K562 (cell line): ENCODE results near the gene ATP8B4. TPM values are rescaled to one million over a fixed set of nuclear protein-coding genes. Genes with fewer than 3 reads are reported as not detected.

Experiments used
- ATAC-seq: fragments of 200-7000 bp; cut with Tn5 transposase; 3 replicates; pipeline ENCODE4 v1.9.1; 2020; ENCODE audit warnings: moderate library complexity
- Bru-seq: library from RNA; stranded (reverse); fragments of 400-500 nt; gene quantifications from one replicate; lab custom pipeline; 2021; lab: Mats Ljungman, UMichigan
- BruChase-seq, 2 experiments: library from RNA; stranded (reverse); fragments of 400-500 nt; gene quantifications; one replicate each; lab custom pipeline; 2021; lab: Mats Ljungman, UMichigan
- BruUV-seq: library from RNA; stranded (reverse); fragments of 400-500 nt; replicated peaks from 2 replicates; lab custom pipeline; 2021; lab: Mats Ljungman, UMichigan
- CTCF ChIA-PET: fragments of 300-600 bp; formaldehyde crosslinking; extraction: SDS; loops from one replicate; lab custom pipeline; 2021; ENCODE audit warnings: low intra/inter-chr PET ratio; lab: Yijun Ruan, JAX
- POLR2A ChIA-PET: fragments of 300-600, 350-650 bp; sonication (Branson Sonifier 250); formaldehyde crosslinking; extraction: SDS; loops from one replicate; lab custom pipeline; 2021; ENCODE audit warnings: antibody characterized with exemption, inconsistent platforms; lab: Yijun Ruan, JAX
- DNase-seq, 4 experiments: peaks; one replicate each; pipeline versions ENCODE4 v3.0.0 to v3.0.0-alpha.2; 2011 to 2018; ENCODE audit warnings: low spot score in 3 of 4, mixed read lengths in 3 of 4; ENCODE audit errors: extremely low read depth in 1 of 4
- FAIRE-seq: peaks from 2 replicates; lab custom pipeline; 2011; peaks lifted over from hg19 to GRCh38; lab: Jason Lieb, UNC
- H2AFZ ChIP-seq: 2 replicates; pipeline ENCODE4 v1.6.0; 2011; ENCODE audit warnings: low read depth, low read length, control low read depth, inconsistent platforms
- H3K27ac ChIP-seq: fragments of 200-600 bp; 3 replicates; pipeline ENCODE4 v1.8.0; 2011; ENCODE audit warnings: low read depth, mild to moderate bottlenecking, control low read depth, inconsistent platforms, low read length, moderate library complexity, mixed read lengths; ENCODE audit errors: extremely low read depth
- H3K27me3 ChIP-seq, 2 experiments: fragments of 300-600 bp in 1 of 2; 2 replicates in 1 of 2; 3 replicates in 1 of 2; pipeline versions ENCODE4 v1.6.0 to v1.8.0; 2011; ENCODE audit warnings: inconsistent platforms in 2 of 2, low read length in 2 of 2, mild to moderate bottlenecking in 1 of 2, mixed read lengths in 1 of 2, moderate library complexity in 1 of 2; ENCODE audit not compliant: control insufficient read depth in 2 of 2, insufficient read depth in 2 of 2
- H3K36me3 ChIP-seq: fragments of 300-600 bp; 3 replicates; pipeline ENCODE4 v1.8.0; 2011; ENCODE audit warnings: mild to moderate bottlenecking, low read length, inconsistent platforms; ENCODE audit not compliant: control insufficient read depth, insufficient read depth
- H3K4me1 ChIP-seq, 2 experiments: fragments of 200-600 bp in 1 of 2; replicated peaks in 1 of 2; 2 replicates in 1 of 2; 3 replicates in 1 of 2; pipeline versions ENCODE4 v1.5.1 to v1.8.0; 2011; ENCODE audit warnings: inconsistent platforms in 2 of 2, low read length in 2 of 2, mild to moderate bottlenecking in 1 of 2, mixed read lengths in 1 of 2, moderate library complexity in 1 of 2; ENCODE audit not compliant: control insufficient read depth in 2 of 2, insufficient read depth in 2 of 2
- H3K4me2 ChIP-seq: 2 replicates; pipeline ENCODE4 v1.6.1; 2011; ENCODE audit warnings: low read length, control low read depth, inconsistent platforms, mixed read lengths; ENCODE audit not compliant: insufficient read depth
- H3K4me3 ChIP-seq: fragments of 200-600 bp; sonication (generic), shearing (Covaris generic); 2 replicates; pipeline ENCODE4 v1.5.1; 2016; ENCODE audit warnings: control low read depth, inconsistent platforms
- H3K79me2 ChIP-seq: fragments of 200-600 bp; 3 replicates; pipeline ENCODE4 v1.8.0; 2011; ENCODE audit warnings: low read length, inconsistent platforms; ENCODE audit not compliant: control insufficient read depth, insufficient read depth
- H3K9ac ChIP-seq, 2 experiments: 2 replicates each; pipeline versions ENCODE4 v1.6.0 to v1.6.1; 2011; ENCODE audit warnings: low read depth in 2 of 2, low read length in 2 of 2, control low read depth in 1 of 2, inconsistent platforms in 1 of 2, mild to moderate bottlenecking in 1 of 2, mixed read lengths in 1 of 2; ENCODE audit not compliant: insufficient read depth in 1 of 2
- H3K9me1 ChIP-seq: one replicate; pipeline ENCODE4 v1.6.0; 2011; ENCODE audit warnings: inconsistent platforms, mild to moderate bottlenecking, low read length, moderate library complexity; ENCODE audit not compliant: control insufficient read depth, insufficient read depth
- H3K9me3 ChIP-seq: replicated peaks from 2 replicates; pipeline ENCODE4 v1.5.1; 2011; ENCODE audit warnings: low read depth, low read length, inconsistent platforms; ENCODE audit not compliant: control insufficient read depth, insufficient read depth
- H4K20me1 ChIP-seq: replicated peaks from 2 replicates; pipeline ENCODE4 v1.6.1; 2011; ENCODE audit warnings: low read length, inconsistent platforms, mixed read lengths; ENCODE audit not compliant: control insufficient read depth, insufficient read depth
- WGBS: fragments of 100-300 bp; shearing (Covaris generic); methylation state at CpG from one replicate; pipeline ENCODE4 v1.1.6; 2016; ENCODE audit warnings: low coverage, mixed read lengths; ENCODE audit not compliant: insufficient coverage; ENCODE audit errors: missing lambda C conversion rate; 5-methylcytosine and 5-hydroxymethylcytosine counted together
- in situ Hi-C: fragments of 300-500 bp; cut with MboI; formaldehyde crosslinking; loops from 4 replicates; pipeline ENCODE4 v1.15.0; 2018; ENCODE audit warnings: inconsistent platforms, mixed read lengths
- intact Hi-C: fragments of 100-400 bp; cut with micrococcal nuclease; formaldehyde crosslinking; loops from 2 replicates; pipeline ENCODE4 v1.14.2; 2022
- long read RNA-seq, 3 experiments: library from polyadenylated mRNA in 2 of 3; library from RNA in 1 of 3; unstranded in 2 of 3; stranded (forward) in 1 of 3; transcript quantifications; one replicate each; pipeline ENCODE4 v2.0.0, GENCODE V29; 2019 to 2022
- polyA minus RNA-seq, 3 experiments: library from RNA; depleted of rRNA, polyadenylated mRNA; stranded (reverse); fragments of >200 nt; gene quantifications; 2 replicates each; pipeline ENCODE4 v1.2.3, GENCODE V29; 2011
- polyA plus RNA-seq, 8 experiments: library from polyadenylated mRNA; depleted of rRNA in 4 of 8; stranded (reverse) in 5 of 8; unstranded in 3 of 8; fragments of >200 nt; fragmentation: Nextera tagmentation in 2 of 8; fragmentation: Illumina TruSeq in 1 of 8; extraction: Ambion mirVana in 2 of 8; extraction: Trizol in 1 of 8; gene quantifications; 2 replicates each; pipeline versions ENCODE4 v1.2.1 to v1.2.3, GENCODE V29; 2011 to 2014; ENCODE audit warnings: inconsistent platforms in 1 of 8, missing spikeins in 1 of 8
- total RNA-seq, 7 experiments: library from RNA; depleted of rRNA in 6 of 7; stranded (reverse); fragments of >200 nt in 6 of 7; fragmentation: Illumina TruSeq in 2 of 7; extraction: Trizol in 2 of 7; gene quantifications; 2 replicates each; pipeline versions ENCODE4 v1.2.1 to v1.2.3, GENCODE V29; 2011 to 2021; ENCODE audit warnings: low replicate concordance in 1 of 7

Gene ATP8B4, protein sequence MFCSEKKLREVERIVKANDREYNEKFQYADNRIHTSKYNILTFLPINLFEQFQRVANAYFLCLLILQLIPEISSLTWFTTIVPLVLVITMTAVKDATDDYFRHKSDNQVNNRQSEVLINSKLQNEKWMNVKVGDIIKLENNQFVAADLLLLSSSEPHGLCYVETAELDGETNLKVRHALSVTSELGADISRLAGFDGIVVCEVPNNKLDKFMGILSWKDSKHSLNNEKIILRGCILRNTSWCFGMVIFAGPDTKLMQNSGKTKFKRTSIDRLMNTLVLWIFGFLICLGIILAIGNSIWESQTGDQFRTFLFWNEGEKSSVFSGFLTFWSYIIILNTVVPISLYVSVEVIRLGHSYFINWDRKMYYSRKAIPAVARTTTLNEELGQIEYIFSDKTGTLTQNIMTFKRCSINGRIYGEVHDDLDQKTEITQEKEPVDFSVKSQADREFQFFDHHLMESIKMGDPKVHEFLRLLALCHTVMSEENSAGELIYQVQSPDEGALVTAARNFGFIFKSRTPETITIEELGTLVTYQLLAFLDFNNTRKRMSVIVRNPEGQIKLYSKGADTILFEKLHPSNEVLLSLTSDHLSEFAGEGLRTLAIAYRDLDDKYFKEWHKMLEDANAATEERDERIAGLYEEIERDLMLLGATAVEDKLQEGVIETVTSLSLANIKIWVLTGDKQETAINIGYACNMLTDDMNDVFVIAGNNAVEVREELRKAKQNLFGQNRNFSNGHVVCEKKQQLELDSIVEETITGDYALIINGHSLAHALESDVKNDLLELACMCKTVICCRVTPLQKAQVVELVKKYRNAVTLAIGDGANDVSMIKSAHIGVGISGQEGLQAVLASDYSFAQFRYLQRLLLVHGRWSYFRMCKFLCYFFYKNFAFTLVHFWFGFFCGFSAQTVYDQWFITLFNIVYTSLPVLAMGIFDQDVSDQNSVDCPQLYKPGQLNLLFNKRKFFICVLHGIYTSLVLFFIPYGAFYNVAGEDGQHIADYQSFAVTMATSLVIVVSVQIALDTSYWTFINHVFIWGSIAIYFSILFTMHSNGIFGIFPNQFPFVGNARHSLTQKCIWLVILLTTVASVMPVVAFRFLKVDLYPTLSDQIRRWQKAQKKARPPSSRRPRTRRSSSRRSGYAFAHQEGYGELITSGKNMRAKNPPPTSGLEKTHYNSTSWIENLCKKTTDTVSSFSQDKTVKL
- 0.25 and 0.76 TPM in 2 replicates for total RNA-seq (2011; cell fraction: chromatin; rRNA removed; ENCODE audit: low replicate concordance)
- 0.33 TPM in 1 of 2 replicates, not detected in the other for total RNA-seq (2011; cell fraction: nucleolus; rRNA removed)
- 0.15 and 0.92 TPM in 2 replicates for total RNA-seq (2011; cell fraction: nucleoplasm; rRNA removed)
- total RNA-seq (2014; rRNA removed): 0.54 and 0.65 TPM in 2 replicates
- total RNA-seq (2014; rRNA removed; fragmentation: Illumina TruSeq; extraction: Trizol): 0.44 and 0.99 TPM in 2 replicates
- total RNA-seq (2015; rRNA removed; fragmentation: Illumina TruSeq; extraction: Trizol): 1.6 and 2.5 TPM in 2 replicates
- 0.51 and 0.69 TPM in 2 replicates for total RNA-seq (2021)
- 0.15 and 0.18 TPM in 2 replicates for polyA plus RNA-seq (2011; rRNA removed)
- 0.03 TPM in 1 of 2 replicates, not detected in the other for polyA plus RNA-seq (2011; cell fraction: cytosol; rRNA removed)
- polyA plus RNA-seq (2011; cell fraction: nucleus; rRNA removed): 0.27 and 0.41 TPM in 2 replicates
- polyA plus RNA-seq (2012): 0.49 and 1.9 TPM in 2 replicates
- 0.15 and 0.40 TPM in 2 replicates for polyA plus RNA-seq (2014; fragmentation: Illumina TruSeq; extraction: Trizol)
- under 1 TPM; 0.14 to 0.15 TPM for polyA plus RNA-seq (2014; fragmentation: Nextera tagmentation; extraction: Ambion mirVana)
- polyA plus RNA-seq (2014; rRNA removed): 0.48 and 0.88 TPM in 2 replicates
- polyA minus RNA-seq (2011; rRNA and poly(A)+ RNA removed): 0.24 and 0.42 TPM in 2 replicates
- polyA minus RNA-seq (2011; cell fraction: cytosol; rRNA and poly(A)+ RNA removed): not detected in 2 replicates
- polyA minus RNA-seq (2011; cell fraction: nucleus; rRNA and poly(A)+ RNA removed): 0.81 and 0.89 TPM in 2 replicates
- percentile 22 among the genes with signal in this experiment for Bru-seq, nascent RNA
- BruChase-seq, experiment 1, labeled RNA remaining after a 2-hour chase: percentile 25 among the genes with signal in this experiment
- percentile 23 among the genes with signal in this experiment for BruChase-seq, experiment 2, labeled RNA remaining after a 6-hour chase
- long read RNA-seq, experiment 1: 0 reads
- long read RNA-seq, experiment 2, partial matches to known transcripts: 0 of 1 reads
- long read RNA-seq, experiment 2, other reads (novel, unspliced or antisense): 1 of 1 reads
- long read RNA-seq, experiment 3: 0 reads

DNA sequence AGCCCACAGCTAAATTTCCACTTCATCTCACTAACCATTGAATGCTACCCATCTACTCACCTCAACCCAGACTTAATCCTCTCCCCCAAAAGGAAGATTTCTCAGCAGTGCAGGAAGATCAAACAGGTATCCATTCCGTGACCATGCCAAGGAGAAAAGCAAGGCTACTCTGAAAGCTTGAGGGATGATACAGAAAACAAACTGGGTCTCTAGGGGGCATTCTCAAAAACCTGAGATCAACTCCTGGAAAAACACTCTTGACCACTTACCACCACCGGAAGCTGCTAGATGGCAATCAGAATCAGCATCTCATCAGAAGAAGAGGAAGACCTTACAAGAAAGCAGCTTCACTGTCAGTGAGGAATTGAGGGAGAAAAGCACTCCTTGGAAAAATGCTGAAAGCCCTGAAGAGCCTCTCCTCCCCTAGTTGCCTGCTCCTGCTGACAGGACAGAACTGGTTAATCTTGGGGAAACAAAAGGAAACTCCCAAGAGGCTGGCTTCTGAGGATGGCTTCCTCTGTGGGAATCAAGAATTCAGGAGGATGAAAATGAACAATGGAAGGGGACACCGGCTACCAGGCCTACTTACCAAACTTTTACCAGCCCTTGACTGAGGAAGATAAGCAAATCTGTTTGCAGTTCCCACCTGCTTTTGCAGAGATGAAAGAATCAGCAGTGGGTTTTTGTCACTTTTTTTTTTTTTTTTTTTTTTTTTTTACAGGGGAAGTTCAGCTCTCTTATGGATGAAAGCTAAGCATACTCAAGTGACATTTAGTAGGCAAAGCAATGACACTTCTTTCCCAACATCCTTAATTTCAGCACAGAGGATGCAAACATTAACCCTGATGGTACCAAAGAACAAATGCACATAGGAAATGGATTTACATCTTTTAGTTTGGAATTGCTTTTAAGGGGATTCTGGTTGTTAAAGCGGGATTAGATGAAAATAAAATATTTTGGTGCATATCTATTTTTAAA, at the start of gene ATP8B4:
Gene ATP8B4 (minus strand): TSS at position 171 of the 978 bp plus-strand sequence. CDS start 12,267 bp downstream, outside the sequence.
- Histone ChIP-seq H3K9me3 (no peaks in the 10 kb centered on the region), H3K27me3 (no peaks in the 10 kb centered on the region), H3K79me2 (no peaks in the 10 kb centered on the region), H3K4me3 (no peak within 1 kb of the TSS), H4K20me1 (no peaks in the 10 kb centered on the region), H3K9ac (no peak within 1 kb of the TSS), H2AFZ (peak within 1 kb of the TSS; percentile 70), H3K4me1 (no peaks in the 10 kb centered on the region; a peak in 3 of 5 replicates), H3K9me1 (no peaks in the 10 kb centered on the region), H3K4me2 (peak within 1 kb of the TSS; percentile 3; the same call in 1 of the 2 replicates), H3K36me3 (no peaks in the 10 kb centered on the region), H3K27ac (no peak within 1 kb of the TSS)
- no peak for DNase-seq
- POLR2A ChIA-PET: interaction anchor here (1.1 to 1.7 kb wide), 3 partner anchors 9 to 16 kb away, joined by 3 to 4 read pairs (median 3); no protein-coding TSS in a partner anchor
- no peak; the same call in 1 of the 3 replicates for ATAC-seq
- CTCF ChIA-PET: no interaction called here
- BruUV-seq: no TSS peak
- intact Hi-C loops: no loop called here
- in situ Hi-C loops: no loop called here
- FAIRE-seq: peak; percentile 6
- 31% methylated on average over 4 of the region's 4 CpGs for WGBS
